SK-N-SH (cell line): Measurements from ENCODE around the gene RBP2. TPM values are rescaled to one million over a fixed set of nuclear protein-coding genes. Genes with fewer than 3 reads are reported as not detected.

Experiments used
- CTCF ChIA-PET: fragments of 300-600, 350-600 bp; formaldehyde crosslinking; extraction: SDS; loops from one replicate; lab custom pipeline; 2021; lab: Yijun Ruan, JAX
- POLR2A ChIA-PET: fragments of 350-600 bp; sonication (Branson Sonifier 250); formaldehyde crosslinking; extraction: SDS; loops from one replicate; lab custom pipeline; 2020; ENCODE audit warnings: antibody characterized with exemption, inconsistent platforms; lab: Yijun Ruan, JAX
- DNase-seq: peaks from one replicate; pipeline ENCODE4 v3.0.0; 2012
- H2AFZ ChIP-seq: fragments of 200-600 bp; sonication (generic); 2 replicates; pipeline ENCODE4 v1.8.1; 2016; ENCODE audit warnings: antibody characterized with exemption, mild to moderate bottlenecking, low read depth
- H3F3A ChIP-seq: fragments of 200-600 bp; sonication (generic); replicated peaks from 2 replicates; pipeline ENCODE3; 2016; ENCODE audit warnings: antibody characterized with exemption, mild to moderate bottlenecking; ENCODE audit not compliant: insufficient read depth
- H3K27ac ChIP-seq, 2 experiments: fragments of 200-500 bp in 1 of 2; fragments of 200-600 bp in 1 of 2; sonication (Bioruptor generic) in 1 of 2; sonication (generic), shearing (Covaris generic) in 1 of 2; 2 replicates each; pipeline versions ENCODE4 v1.5.1 to v1.6.1; 2014 to 2016; ENCODE audit warnings: low read depth in 2 of 2, inconsistent platforms in 1 of 2, low read length in 1 of 2, mild to moderate bottlenecking in 1 of 2, mixed read lengths in 1 of 2
- H3K27me3 ChIP-seq: fragments of 200-600 bp; sonication (generic), shearing (Covaris generic); 2 replicates; pipeline ENCODE4 v1.6.1; 2016; ENCODE audit warnings: mixed run types; ENCODE audit not compliant: insufficient read depth
- H3K36me3 ChIP-seq, 2 experiments: fragments of 200-500 bp in 1 of 2; fragments of 200-600 bp in 1 of 2; sonication (Bioruptor generic) in 1 of 2; sonication (generic) in 1 of 2; replicated peaks in 1 of 2; 2 replicates each; pipeline versions ENCODE3 to v1.5.1; 2014 to 2016; ENCODE audit warnings: low read length in 1 of 2, mild to moderate bottlenecking in 1 of 2; ENCODE audit not compliant: insufficient read depth in 2 of 2, control insufficient read depth in 1 of 2
- H3K4me1 ChIP-seq, 2 experiments: fragments of 200-500 bp in 1 of 2; fragments of 200-600 bp in 1 of 2; sonication (Bioruptor generic) in 1 of 2; sonication (generic), shearing (Covaris generic) in 1 of 2; 2 replicates each; pipeline versions ENCODE4 v1.5.1 to v1.6.1; 2014 to 2016; ENCODE audit warnings: low read depth in 1 of 2, low read length in 1 of 2, mixed run types in 1 of 2; ENCODE audit not compliant: insufficient read depth in 2 of 2, control insufficient read depth in 1 of 2
- H3K4me2 ChIP-seq: fragments of 200-600 bp; sonication (generic), shearing (Covaris generic); 2 replicates; pipeline ENCODE4 v1.6.1; 2017; ENCODE audit warnings: mixed run types
- H3K4me3 ChIP-seq, 2 experiments: fragments of 200-500 bp in 1 of 2; fragments of 200-600 bp in 1 of 2; sonication (Bioruptor generic) in 1 of 2; sonication (generic), shearing (Covaris generic) in 1 of 2; 2 replicates each; pipeline versions ENCODE4 v1.5.1 to v1.8.1; 2014 to 2016; ENCODE audit warnings: low read depth in 2 of 2, inconsistent platforms in 1 of 2, low read length in 1 of 2, mild to moderate bottlenecking in 1 of 2, mixed read lengths in 1 of 2, moderate library complexity in 1 of 2
- H3K79me2 ChIP-seq: fragments of 200-600 bp; sonication (generic); 2 replicates; pipeline ENCODE4 v1.8.1; 2017; ENCODE audit warnings: mild to moderate bottlenecking; ENCODE audit not compliant: insufficient read depth
- H3K9ac ChIP-seq: fragments of 200-600 bp; sonication (generic); 2 replicates; pipeline ENCODE4 v1.6.1; 2017; ENCODE audit warnings: mixed run types
- H3K9me2 ChIP-seq: fragments of 200-600 bp; sonication (generic); 2 replicates; pipeline ENCODE4 v1.6.1; 2017; ENCODE audit warnings: mixed run types
- H3K9me3 ChIP-seq: fragments of 200-600 bp; sonication (generic); 2 replicates; pipeline ENCODE4 v1.6.1; 2017; ENCODE audit warnings: mixed run types, mild to moderate bottlenecking, moderate library complexity
- H4K20me1 ChIP-seq: fragments of 200-600 bp; sonication (generic); 2 replicates; pipeline ENCODE4 v1.6.1; 2017; ENCODE audit warnings: mild to moderate bottlenecking, mixed run types; ENCODE audit not compliant: insufficient read depth
- EP300 ChIP-seq, 2 experiments: IDR thresholded peaks; 2 replicates each; pipeline versions ENCODE4 v1.4.0 to v1.6.1; 2012; ENCODE audit warnings: borderline replicate concordance in 1 of 2, low read depth in 1 of 2, low read length in 1 of 2
- EZH2phosphoT487 ChIP-seq: fragments of 200-600 bp; sonication (generic); IDR thresholded peaks from 2 replicates; pipeline ENCODE4 v1.6.1; 2017; ENCODE audit warnings: low read depth, mixed run types, mild to moderate bottlenecking, antibody characterized with exemption, moderate library complexity, borderline replicate concordance
- MEF2A ChIP-seq: IDR thresholded peaks from 2 replicates; pipeline ENCODE4 v1.4.0; 2012; ENCODE audit warnings: low read depth, borderline replicate concordance
- POLR2AphosphoS5 ChIP-seq: IDR thresholded peaks from 2 replicates; pipeline ENCODE4 v1.6.1; 2012; ENCODE audit warnings: low read depth, low read length
- RAD21 ChIP-seq: IDR thresholded peaks from 2 replicates; pipeline ENCODE4 v1.6.1; 2012; ENCODE audit warnings: mild to moderate bottlenecking, low read length
- RCOR1 ChIP-seq: fragments of 150-350 bp; IDR thresholded peaks from 2 replicates; pipeline ENCODE4 v1.6.1; 2017; ENCODE audit warnings: antibody characterized with exemption, low read length
- RXRA ChIP-seq: IDR thresholded peaks from 2 replicates; pipeline ENCODE4 v1.4.0; 2012; ENCODE audit warnings: low read depth, mild to moderate bottlenecking, borderline replicate concordance
- SMC3 ChIP-seq: IDR thresholded peaks from 2 replicates; pipeline ENCODE4 v1.6.1; 2012; ENCODE audit warnings: low read depth, low read length, improper control_type of control experiment
- USF1 ChIP-seq: IDR thresholded peaks from 2 replicates; pipeline ENCODE4 v1.4.0; 2012; ENCODE audit warnings: low read depth, borderline replicate concordance
- WGBS: methylation state at CpG from one replicate; pipeline ENCODE4 v1.1.6; 2017; ENCODE audit warnings: low lambda C conversion rate; 5-methylcytosine and 5-hydroxymethylcytosine counted together
- polyA plus RNA-seq, 3 experiments: library from polyadenylated mRNA; depleted of rRNA; stranded (reverse); fragments of >200 nt; gene quantifications; 2 replicates each; pipeline ENCODE4 v1.2.3, GENCODE V29; 2012
- TF ChIP-seq, protein P1 (sequence below): fragments of 200-600 bp; sonication (generic); IDR thresholded peaks from 2 replicates; pipeline ENCODE4 v1.6.1; 2017; ENCODE audit warnings: antibody characterized with exemption, mild to moderate bottlenecking, moderate library complexity

Gene RBP2
- polyA plus RNA-seq, 1 of the 3 experiments (the other 2 are of a cell fraction) = not detected

DNA sequence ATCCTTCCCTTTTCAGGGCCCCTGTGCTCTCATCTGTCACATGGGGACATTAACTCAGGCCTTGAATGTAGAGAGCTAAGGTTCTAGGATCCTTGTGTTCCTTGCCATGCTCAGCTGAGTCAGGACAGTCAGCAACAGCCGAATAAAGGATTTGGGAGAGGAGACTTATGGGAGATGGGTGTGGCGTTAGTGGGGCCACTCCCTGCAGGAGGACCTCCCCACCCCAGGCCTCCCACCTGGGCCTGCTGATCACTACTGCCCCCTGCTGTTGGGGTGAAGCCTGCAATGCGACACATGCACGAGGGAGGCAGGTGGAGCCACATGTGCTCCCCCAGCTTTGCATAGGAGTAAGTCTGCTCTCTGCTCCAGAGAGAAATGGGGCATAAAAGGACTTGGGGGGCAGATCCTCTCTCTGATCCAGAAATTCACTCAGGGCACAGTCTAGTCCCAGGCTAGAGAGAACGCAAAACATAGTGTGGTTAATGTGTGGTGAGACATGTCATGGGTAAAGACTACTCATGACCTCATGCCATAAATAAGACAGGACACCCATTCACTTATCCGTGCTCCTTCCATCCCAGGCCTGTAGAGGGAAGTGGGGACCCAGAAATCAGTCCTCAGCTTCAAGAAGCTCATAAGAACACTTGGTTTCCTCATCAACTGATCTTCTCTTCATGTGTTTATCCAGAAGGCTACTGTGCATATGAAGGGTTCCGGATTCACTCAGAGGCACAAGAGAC, 43.9 kb upstream of the RBP2 start:
- Histone ChIP-seq H4K20me1 (no peaks in the 10 kb centered on the region), H2AFZ (no peak overlapping the region), H3K9me3 (no peaks in the 10 kb centered on the region), H3K36me3 (no peaks in the 10 kb centered on the region), H3K9ac (no peak overlapping the region), H3K27me3 (no peaks in the 10 kb centered on the region), H3K9me2 (no peaks in the 10 kb centered on the region), H3K4me1 (peaks cover 0 to 16% of the 10 kb centered on the region in 2 experiments; a peak in 1 of 4 replicates), H3K4me3 (no peak overlapping the region), H3K4me2 (no peak overlapping the region), H3F3A (no peaks in the 10 kb centered on the region), H3K27ac (no peak overlapping the region; a peak in 1 of 4 replicates), H3K79me2 (no peaks in the 10 kb centered on the region)
- no peak for DNase-seq
- WGBS = 87% methylated on average over 6 of the region's 7 CpGs
- ChIA-PET POLR2A (interaction anchor here (1.6 kb wide), 1 partner anchor 14 kb away, joined by 3 read pairs; no protein-coding TSS in a partner anchor), CTCF (interaction anchor here (0.9 to 2.6 kb wide), 8 partner anchors 9 to 415 kb away, joined by 3 to 16 read pairs (median 6); partner anchors contain the start of gene CLSTN2)
- TF ChIP-seq RCOR1 = no peak
- TF ChIP-seq, protein P1, sequence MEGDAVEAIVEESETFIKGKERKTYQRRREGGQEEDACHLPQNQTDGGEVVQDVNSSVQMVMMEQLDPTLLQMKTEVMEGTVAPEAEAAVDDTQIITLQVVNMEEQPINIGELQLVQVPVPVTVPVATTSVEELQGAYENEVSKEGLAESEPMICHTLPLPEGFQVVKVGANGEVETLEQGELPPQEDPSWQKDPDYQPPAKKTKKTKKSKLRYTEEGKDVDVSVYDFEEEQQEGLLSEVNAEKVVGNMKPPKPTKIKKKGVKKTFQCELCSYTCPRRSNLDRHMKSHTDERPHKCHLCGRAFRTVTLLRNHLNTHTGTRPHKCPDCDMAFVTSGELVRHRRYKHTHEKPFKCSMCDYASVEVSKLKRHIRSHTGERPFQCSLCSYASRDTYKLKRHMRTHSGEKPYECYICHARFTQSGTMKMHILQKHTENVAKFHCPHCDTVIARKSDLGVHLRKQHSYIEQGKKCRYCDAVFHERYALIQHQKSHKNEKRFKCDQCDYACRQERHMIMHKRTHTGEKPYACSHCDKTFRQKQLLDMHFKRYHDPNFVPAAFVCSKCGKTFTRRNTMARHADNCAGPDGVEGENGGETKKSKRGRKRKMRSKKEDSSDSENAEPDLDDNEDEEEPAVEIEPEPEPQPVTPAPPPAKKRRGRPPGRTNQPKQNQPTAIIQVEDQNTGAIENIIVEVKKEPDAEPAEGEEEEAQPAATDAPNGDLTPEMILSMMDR = peak; percentile 18
- TF ChIP-seq SMC3 = no peak
- no peak for TF ChIP-seq USF1
- TF ChIP-seq EZH2phosphoT487 = no peak
- no peak for TF ChIP-seq EP300 (IDR thresholded peaks at IDR 0.05; ENCODE audit: borderline replicate concordance in 1 of 2, low read depth in 1 of 2, low read length in 1 of 2)
- TF ChIP-seq RAD21 = peak; percentile 39
- no peak for TF ChIP-seq RXRA

GRCh38 chr3:139518926-139519842, 42.9 kb upstream of the RBP2 start:
- no peaks in the 10 kb centered on the region for H4K20me1 ChIP-seq
- H3K4me1 ChIP-seq = peaks cover 0 to 12% of the 10 kb centered on the region in 2 experiments; a peak in 1 of 4 replicates
- H3K27ac ChIP-seq = no peak overlapping the region; a peak in 1 of 4 replicates
- DNase-seq = no peak
- H3K36me3 ChIP-seq = no peaks in the 10 kb centered on the region
- H3K4me3 ChIP-seq = no peak overlapping the region
- no peaks in the 10 kb centered on the region for H3K9me2 ChIP-seq
- no peaks in the 10 kb centered on the region for H3K79me2 ChIP-seq
- H2AFZ ChIP-seq = no peak overlapping the region
- H3K9me3 ChIP-seq = no peaks in the 10 kb centered on the region
- H3K27me3 ChIP-seq = no peaks in the 10 kb centered on the region
- POLR2A ChIA-PET = interaction anchor here (1.0 to 1.6 kb wide), 2 partner anchors 15 to 19 kb away, joined by 3 read pairs; no protein-coding TSS in a partner anchor
- no peak overlapping the region for H3K9ac ChIP-seq
- no peak overlapping the region for H3K4me2 ChIP-seq
- CTCF ChIA-PET = interaction anchor here (1.1 to 3.6 kb wide), 3 partner anchors 42 to 416 kb away, joined by 4 to 15 read pairs (median 4); partner anchors contain the start of gene CLSTN2
- TF ChIP-seq POLR2AphosphoS5 (no peak), MEF2A (no peak)
- WGBS = 83% methylated on average over 9 of the region's 9 CpGs
- H3F3A ChIP-seq = no peaks in the 10 kb centered on the region
